Activated CD4-positive, CD25-positive, alpha-beta regulatory T cell treated with anti-CD3 and anti-CD28 coated beads, Interleukin-2, amount 50 U/mL, for 16 hours (primary cell): ENCODE measurements around the gene FOXP1.

Experiments
- DNase-seq: peaks from one replicate; pipeline ENCODE4 v3.0.0-alpha.2; 2020; ENCODE audit warnings: low read depth, low spot score

FOXP1 gene

DNA sequence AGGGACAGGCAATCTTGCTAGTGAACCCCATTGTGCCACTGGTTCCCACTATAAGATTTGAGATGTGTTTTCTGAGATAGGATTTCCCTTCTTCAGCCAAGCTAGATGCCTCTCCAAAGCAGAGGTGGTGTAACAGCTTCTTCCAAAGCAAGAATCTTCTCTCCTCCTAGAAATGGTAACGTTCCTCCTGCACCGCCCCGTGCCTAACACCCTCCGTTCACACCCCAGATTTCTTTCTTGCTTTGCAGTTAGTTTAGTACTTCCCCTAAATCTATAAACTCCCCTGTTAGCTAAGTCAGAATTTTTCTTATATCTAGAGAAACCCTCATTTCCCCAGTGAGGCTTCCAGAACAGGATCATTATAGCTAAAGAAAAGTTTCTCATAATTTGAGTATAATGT is 653.5 kb downstream of the FOXP1 start:
- no peak for DNase-seq

DNA sequence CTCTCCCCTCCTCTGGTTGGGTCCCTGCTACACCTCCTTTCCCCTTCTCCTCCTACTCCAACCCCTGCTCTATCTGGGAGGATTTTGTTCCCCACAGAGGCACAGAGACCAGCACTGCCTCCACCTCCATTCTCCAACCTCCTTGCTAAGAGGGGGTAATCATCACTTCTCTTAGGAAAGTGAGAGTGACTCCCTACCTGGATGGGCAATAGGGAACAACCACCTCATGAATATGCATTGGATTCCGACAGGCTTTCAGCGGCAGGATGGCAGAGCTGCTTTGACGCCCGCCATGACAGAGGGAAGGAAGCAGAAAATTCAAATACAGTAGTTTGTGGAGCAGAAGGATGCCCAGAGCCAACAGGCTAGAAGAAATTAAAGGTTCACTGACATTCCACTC is 656.3 kb downstream of the FOXP1 start:
- DNase-seq, result no peak

DNA sequence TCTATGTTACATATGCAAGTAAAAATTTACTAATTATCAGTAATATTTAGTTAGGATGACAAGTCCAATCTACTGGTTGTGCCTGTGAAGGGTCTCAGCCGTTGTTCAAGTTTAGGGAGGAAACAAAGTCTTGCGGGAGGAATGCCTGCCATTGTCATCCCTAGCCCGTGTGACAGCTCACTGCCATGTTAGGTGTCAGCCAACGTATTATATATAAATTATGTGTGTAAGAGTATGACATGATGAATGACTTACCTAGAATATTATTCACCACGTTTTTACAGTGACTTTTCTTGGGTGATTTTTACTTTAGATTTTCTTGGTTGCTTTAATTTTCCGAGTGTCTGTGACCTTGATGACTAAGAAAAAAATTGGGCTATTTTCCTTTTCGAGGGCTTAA is 656.7 kb downstream of the FOXP1 start:
- no peak for DNase-seq

DNA sequence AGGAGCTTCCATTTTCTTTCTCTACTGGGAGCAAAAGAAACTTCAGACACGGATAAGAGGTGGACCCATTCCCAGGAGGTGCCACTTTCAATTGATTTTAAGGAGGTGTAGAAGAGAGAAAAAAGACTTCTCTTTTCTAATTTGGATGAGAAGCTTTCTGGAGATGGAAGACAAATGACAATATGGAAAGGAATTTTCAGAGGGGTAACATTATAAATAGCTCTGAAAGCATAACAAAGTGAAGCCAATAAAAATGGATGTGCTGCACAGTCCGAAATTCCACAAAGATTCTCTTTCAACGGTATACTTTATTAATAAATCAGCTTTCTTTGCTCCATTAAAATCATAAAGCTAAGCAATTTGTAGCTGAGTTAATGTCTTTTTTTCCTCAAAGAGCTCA is 663.9 kb downstream of the FOXP1 start:
- DNase-seq, result no peak

DNA sequence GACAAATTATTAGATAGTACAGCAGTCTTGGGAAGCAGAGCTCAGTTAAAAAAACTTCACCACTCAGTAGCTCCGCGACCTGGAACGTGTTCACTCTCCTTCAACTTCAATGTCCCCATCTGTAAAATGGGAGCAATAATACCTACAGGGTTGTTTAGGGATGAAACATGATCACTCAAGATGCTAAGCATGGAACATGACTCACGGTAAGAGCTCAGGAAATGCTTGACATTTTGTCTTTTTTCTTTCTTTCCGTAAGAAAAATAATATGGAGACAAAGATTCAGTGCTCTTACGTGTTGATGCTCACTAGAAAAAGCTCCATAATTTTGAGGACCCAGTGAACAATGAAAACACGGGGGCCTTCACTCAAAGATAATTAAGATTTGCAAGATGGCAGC is 664.4 kb downstream of the FOXP1 start:
- DNase-seq, result no peak

DNA sequence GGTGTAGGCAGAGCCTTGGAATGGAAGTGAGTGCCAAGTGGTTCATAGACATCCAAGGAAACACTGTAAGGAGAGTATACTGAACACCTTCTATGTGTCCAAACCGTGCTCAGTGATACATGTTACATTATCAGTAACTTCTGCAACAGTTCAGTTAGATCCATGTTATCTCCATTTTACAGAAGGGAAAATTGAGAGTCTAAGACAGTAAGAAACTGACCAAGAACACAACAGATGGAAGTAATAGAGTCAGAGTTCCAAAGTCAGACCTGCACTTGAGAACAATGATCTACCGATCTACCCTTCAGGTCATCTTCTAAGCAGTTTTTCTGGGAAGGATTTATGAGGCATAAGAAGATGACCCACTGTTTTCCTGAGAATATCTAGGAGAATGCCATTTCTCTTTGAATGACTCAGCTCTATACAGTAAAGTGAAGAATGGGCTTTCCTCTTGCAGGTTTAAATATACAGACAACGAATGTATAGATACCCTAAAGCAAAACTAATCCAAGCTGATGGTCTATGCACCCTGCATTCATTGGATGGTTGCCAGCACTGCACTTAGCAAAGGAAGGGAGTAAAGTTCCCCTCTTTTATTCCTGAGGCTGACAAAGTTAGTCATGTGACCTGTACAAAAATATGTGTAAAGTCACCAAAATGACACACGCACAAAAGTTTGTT is 667.0 kb downstream of the FOXP1 start:
- no peak for DNase-seq

DNA sequence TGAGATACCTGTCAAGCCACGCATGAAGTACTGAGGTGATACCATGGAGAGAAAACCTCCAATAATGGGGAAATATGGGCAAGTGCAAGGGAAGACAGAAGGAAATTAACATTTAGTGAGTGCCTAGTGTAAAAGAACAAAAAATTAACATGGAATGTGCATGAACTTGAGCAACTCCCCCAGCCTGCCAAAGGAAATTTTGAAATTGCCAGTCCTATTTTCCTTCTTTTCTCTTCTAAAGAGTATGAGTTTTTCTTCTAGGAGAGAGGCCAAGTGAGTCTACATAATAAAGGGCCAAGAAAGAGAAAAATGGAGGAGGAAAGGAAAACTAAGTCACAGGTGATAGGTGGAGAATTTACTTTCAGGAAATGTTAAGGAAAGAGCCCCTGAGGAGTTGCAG is 668.7 kb downstream of the FOXP1 start:
- no peak for DNase-seq

DNA sequence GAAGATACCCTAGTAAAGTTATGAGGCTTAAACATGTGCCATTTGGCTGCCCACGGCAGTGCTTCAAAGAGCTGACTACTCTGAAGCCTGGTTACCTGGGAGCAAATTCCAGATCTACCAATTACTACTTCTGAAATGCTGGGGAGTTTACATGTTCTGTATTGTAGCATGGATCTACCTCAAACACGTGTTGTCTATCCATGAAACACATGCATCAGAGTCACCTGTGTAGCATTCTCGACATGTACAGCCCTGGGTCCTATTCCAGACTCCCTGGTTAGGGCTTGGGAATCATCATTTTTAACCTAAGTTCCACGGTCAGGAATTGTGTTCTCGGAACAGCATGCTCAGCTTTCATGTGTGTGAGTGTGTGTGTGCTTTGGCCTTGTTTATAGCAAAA is 671.8 kb downstream of the FOXP1 start:
- DNase-seq, result no peak

DNA sequence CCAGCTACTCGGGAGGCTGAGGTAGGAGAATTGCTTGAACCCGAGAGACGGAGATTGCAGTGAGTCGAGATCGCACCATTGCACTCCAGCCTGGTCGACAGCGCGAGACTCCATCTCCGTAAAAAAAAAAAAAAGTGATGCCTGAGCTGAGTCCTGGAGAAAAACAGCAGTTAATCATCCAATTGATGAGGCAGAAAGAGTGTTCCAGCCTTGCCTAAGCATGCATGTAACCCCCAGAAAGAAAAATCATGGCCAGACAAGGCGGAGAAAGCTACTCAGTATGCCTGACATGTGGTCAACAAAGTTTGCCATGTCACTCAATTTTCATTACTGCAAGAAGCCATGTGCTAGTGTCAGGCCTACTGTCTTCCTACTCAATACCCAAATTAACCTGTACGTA is 678.0 kb downstream of the FOXP1 start:
- no peak for DNase-seq
